ENCODE measurements around the gene P3H2. TPM values are rescaled to one million over a fixed set of nuclear protein-coding genes. Genes with fewer than 3 reads are reported as not detected.
"Not testable (repeated sequence)": the region's sequence is repeated elsewhere in the genome, so short reads cannot be mapped to it uniquely, and the experiment has no call there.

P3H2 gene
- total RNA-seq, 1 donor from 2014 or later = 24.2 TPM

- DNase-seq (ENCODE audit: low read depth) = no peak
Measured at GRCh38 chr3:190086191-190086590, 34.5 kb downstream of the P3H2 start.

- DNase-seq (ENCODE audit: low read depth) = no peak
Measured at GRCh38 chr3:190084983-190085382, 35.7 kb downstream of the P3H2 start.

- no peak for DNase-seq (ENCODE audit: low read depth)
Measured at GRCh38 chr3:190083635-190084034, 37.1 kb downstream of the P3H2 start.

- DNase-seq (ENCODE audit: low read depth) = no peak
Measured at GRCh38 chr3:190081389-190081788, 39.3 kb downstream of the P3H2 start.

GRCh38 chr3:190079173-190079572 is 41.5 kb downstream of the P3H2 start:
- DNase-seq (ENCODE audit: low read depth) = not testable (repeated sequence)

- DNase-seq (ENCODE audit: low read depth) = no peak
Measured at GRCh38 chr3:190077395-190078045, 43.2 kb downstream of the P3H2 start.

- DNase-seq (ENCODE audit: low read depth) = peak; percentile 80
Measured at GRCh38 chr3:190076601-190077394, 43.9 kb downstream of the P3H2 start.

GRCh38 chr3:190076136-190076535 is 44.6 kb downstream of the P3H2 start:
- no peak for DNase-seq (ENCODE audit: low read depth)

- no peak for DNase-seq (ENCODE audit: low read depth)
Measured at GRCh38 chr3:190074817-190075216, 45.9 kb downstream of the P3H2 start.

- no peak for DNase-seq (ENCODE audit: low read depth)
Measured at GRCh38 chr3:190073264-190074008, 47.3 kb downstream of the P3H2 start.

- no peak for DNase-seq (ENCODE audit: low read depth)
Measured at GRCh38 chr3:190072856-190073255, 47.8 kb downstream of the P3H2 start.

- DNase-seq (ENCODE audit: low read depth) = not testable (repeated sequence)
Measured at GRCh38 chr3:190071921-190072320, 48.8 kb downstream of the P3H2 start.

- no peak for DNase-seq (ENCODE audit: low read depth)
Measured at GRCh38 chr3:190070622-190071347, 49.9 kb downstream of the P3H2 start.

- no peak for DNase-seq (ENCODE audit: low read depth)
Measured at GRCh38 chr3:190065204-190065603, 55.5 kb downstream of the P3H2 start.

GRCh38 chr3:190064659-190065058 is 56.0 kb downstream of the P3H2 start:
- no peak for DNase-seq (ENCODE audit: low read depth)

- DNase-seq (ENCODE audit: low read depth) = peak; percentile 76
Measured at GRCh38 chr3:190064112-190064511, 56.6 kb downstream of the P3H2 start.

- no peak for DNase-seq (ENCODE audit: low read depth)
Measured at GRCh38 chr3:190063490-190063889, 57.2 kb downstream of the P3H2 start.

- no peak for DNase-seq (ENCODE audit: low read depth)
Measured at GRCh38 chr3:190060192-190060775, 60.4 kb downstream of the P3H2 start.

- DNase-seq (ENCODE audit: low read depth) = no peak
Measured at GRCh38 chr3:190059242-190059590, 61.5 kb downstream of the P3H2 start.

GRCh38 chr3:190058521-190059241 is 62.0 kb downstream of the P3H2 start:
- DNase-seq (ENCODE audit: low read depth) = no peak
